ENCODE data around the gene PDIK1L.

Gene PDIK1L

GRCh38 chr1:26109229-26110164, 2.1 kb upstream of the PDIK1L start:
- H3K36me3 ChIP-seq (ENCODE audit: insufficient read depth, low read depth, low read length): peaks cover 6% of the 10 kb centered on the region
- H3K4me1 ChIP-seq (ENCODE audit: insufficient read depth, low read length): peaks cover 10% of the 10 kb centered on the region; the same call in 1 of the 2 replicates
- no peak overlapping the region for H3K9ac ChIP-seq (ENCODE audit: low read depth, low read length)
- peaks cover 14% of the 10 kb centered on the region for H3K27me3 ChIP-seq (ENCODE audit: insufficient read depth, low read length)
- H3K27ac ChIP-seq (ENCODE audit: low read length): no peak overlapping the region
- H3K9me3 ChIP-seq (ENCODE audit: insufficient read depth, low read depth, low read length): no peaks in the 10 kb centered on the region
- H3K4me3 ChIP-seq (ENCODE audit: low read length): 0 out of 2 replicates have a peak overlapping the region, but pooled peaks have one; percentile 97

GRCh38 chr1:26110731-26111529, 694 bp upstream of the PDIK1L start:
- H3K9ac ChIP-seq (ENCODE audit: low read depth, low read length): peak overlapping the region; percentile 78; the same call in 1 of the 2 replicates
- no peaks in the 10 kb centered on the region for H3K9me3 ChIP-seq (ENCODE audit: insufficient read depth, low read depth, low read length)
- H3K4me3 ChIP-seq (ENCODE audit: low read length): peak overlapping the region; percentile 97
- H3K27ac ChIP-seq (ENCODE audit: low read length): no peak overlapping the region
- peaks cover 14% of the 10 kb centered on the region for H3K36me3 ChIP-seq (ENCODE audit: insufficient read depth, low read depth, low read length)
- peaks cover 14% of the 10 kb centered on the region for H3K27me3 ChIP-seq (ENCODE audit: insufficient read depth, low read length)
- H3K4me1 ChIP-seq (ENCODE audit: insufficient read depth, low read length): peaks cover 10% of the 10 kb centered on the region; the same call in 1 of the 2 replicates

GRCh38 chr1:26112407-26112775, 767 bp downstream of the PDIK1L start:
- peak overlapping the region; percentile 95; the same call in 1 of the 2 replicates for H3K9ac ChIP-seq (ENCODE audit: low read depth, low read length)
- H3K4me1 ChIP-seq (ENCODE audit: insufficient read depth, low read length): peaks cover 10% of the 10 kb centered on the region; the same call in 1 of the 2 replicates

GRCh38 chr1:26114165-26114927, 2.7 kb downstream of the PDIK1L start:
- Histone ChIP-seq H3K27ac (ENCODE audit: low read length) (no peak overlapping the region), H3K9me3 (ENCODE audit: insufficient read depth, low read depth, low read length) (no peaks in the 10 kb centered on the region), H3K27me3 (ENCODE audit: insufficient read depth, low read length) (peaks cover 13% of the 10 kb centered on the region), H3K4me3 (ENCODE audit: low read length) (no peak overlapping the region), H3K36me3 (ENCODE audit: insufficient read depth, low read depth, low read length) (peaks cover 22% of the 10 kb centered on the region), H3K4me1 (ENCODE audit: insufficient read depth, low read length) (peaks cover 10% of the 10 kb centered on the region; the same call in 1 of the 2 replicates), H3K9ac (ENCODE audit: low read depth, low read length) (no peak overlapping the region)

More at GRCh38 chr1:26112407-26112775, 767 bp downstream of the PDIK1L start:
- Histone ChIP-seq H3K9me3 (ENCODE audit: insufficient read depth, low read depth, low read length) (no peaks in the 10 kb centered on the region), H3K4me3 (ENCODE audit: low read length) (peak overlapping the region; percentile 97), H3K27ac (ENCODE audit: low read length) (no peak overlapping the region), H3K36me3 (ENCODE audit: insufficient read depth, low read depth, low read length) (peaks cover 14% of the 10 kb centered on the region), H3K27me3 (ENCODE audit: insufficient read depth, low read length) (peaks cover 14% of the 10 kb centered on the region)

GRCh38 chr1:26119892-26120608, 8.4 kb downstream of the PDIK1L start:
- Histone ChIP-seq H3K4me1 (ENCODE audit: insufficient read depth, low read length) (no peaks in the 10 kb centered on the region), H3K4me3 (ENCODE audit: low read length) (no peak overlapping the region), H3K27ac (ENCODE audit: low read length) (no peak overlapping the region), H3K9ac (ENCODE audit: low read depth, low read length) (no peak overlapping the region), H3K27me3 (ENCODE audit: insufficient read depth, low read length) (no peaks in the 10 kb centered on the region), H3K36me3 (ENCODE audit: insufficient read depth, low read depth, low read length) (peaks cover 22% of the 10 kb centered on the region), H3K9me3 (ENCODE audit: insufficient read depth, low read depth, low read length) (no peaks in the 10 kb centered on the region)

- H3K4me3 ChIP-seq (ENCODE audit: low read length): no peak overlapping the region
- no peaks in the 10 kb centered on the region for H3K9me3 ChIP-seq (ENCODE audit: insufficient read depth, low read depth, low read length)
- H3K36me3 ChIP-seq (ENCODE audit: insufficient read depth, low read depth, low read length): peaks cover 20% of the 10 kb centered on the region
- no peaks in the 10 kb centered on the region for H3K27me3 ChIP-seq (ENCODE audit: insufficient read depth, low read length)
- no peak overlapping the region for H3K9ac ChIP-seq (ENCODE audit: low read depth, low read length)
- no peak overlapping the region for H3K27ac ChIP-seq (ENCODE audit: low read length)
- H3K4me1 ChIP-seq (ENCODE audit: insufficient read depth, low read length): peaks cover 5% of the 10 kb centered on the region; the same call in 1 of the 2 replicates
Measured at GRCh38 chr1:26121854-26122773, 10.5 kb downstream of the PDIK1L start.

- no peaks in the 10 kb centered on the region for H3K27me3 ChIP-seq (ENCODE audit: insufficient read depth, low read length)
- H3K27ac ChIP-seq (ENCODE audit: low read length): no peak overlapping the region
- H3K9me3 ChIP-seq (ENCODE audit: insufficient read depth, low read depth, low read length): no peaks in the 10 kb centered on the region
- H3K4me1 ChIP-seq (ENCODE audit: insufficient read depth, low read length): peaks cover 5% of the 10 kb centered on the region; the same call in 1 of the 2 replicates
- H3K36me3 ChIP-seq (ENCODE audit: insufficient read depth, low read depth, low read length): peaks cover 20% of the 10 kb centered on the region
- H3K9ac ChIP-seq (ENCODE audit: low read depth, low read length): no peak overlapping the region
- no peak overlapping the region for H3K4me3 ChIP-seq (ENCODE audit: low read length)
Measured at GRCh38 chr1:26122988-26123973, 11.7 kb downstream of the PDIK1L start.

GRCh38 chr1:26124418-26125331, 13.1 kb downstream of the PDIK1L start:
- H3K4me1 ChIP-seq (ENCODE audit: insufficient read depth, low read length): peaks cover 5% of the 10 kb centered on the region; the same call in 1 of the 2 replicates
- no peak overlapping the region for H3K4me3 ChIP-seq (ENCODE audit: low read length)
- no peaks in the 10 kb centered on the region for H3K9me3 ChIP-seq (ENCODE audit: insufficient read depth, low read depth, low read length)
- no peak overlapping the region for H3K9ac ChIP-seq (ENCODE audit: low read depth, low read length)
- H3K27me3 ChIP-seq (ENCODE audit: insufficient read depth, low read length): no peaks in the 10 kb centered on the region
- peaks cover 12% of the 10 kb centered on the region; the same call in 1 of the 2 replicates for H3K36me3 ChIP-seq (ENCODE audit: insufficient read depth, low read depth, low read length)
- no peak overlapping the region for H3K27ac ChIP-seq (ENCODE audit: low read length)
